Skin of body (tissue), 2 donors: ENCODE measurements around the gene VWA3A. TPM values are rescaled to one million over a fixed set of nuclear protein-coding genes. Genes with fewer than 3 reads are reported as not detected.
"Not testable (repeated sequence)": the region's sequence is repeated elsewhere in the genome, so short reads cannot be mapped to it uniquely, and the experiment has no call there.

Experiments
- DNase-seq: peaks from one replicate; lab custom pipeline; 2025; lab: John Stamatoyannopoulos, UW
- total RNA-seq: library from RNA; depleted of rRNA; stranded (reverse); fragments of >200 nt; gene quantifications from one replicate; pipeline ENCODE4 v1.2.3, GENCODE V29; 2014

The VWA3A gene
- total RNA-seq, 1 donor from 2014 or later: 0.79 TPM

DNA sequence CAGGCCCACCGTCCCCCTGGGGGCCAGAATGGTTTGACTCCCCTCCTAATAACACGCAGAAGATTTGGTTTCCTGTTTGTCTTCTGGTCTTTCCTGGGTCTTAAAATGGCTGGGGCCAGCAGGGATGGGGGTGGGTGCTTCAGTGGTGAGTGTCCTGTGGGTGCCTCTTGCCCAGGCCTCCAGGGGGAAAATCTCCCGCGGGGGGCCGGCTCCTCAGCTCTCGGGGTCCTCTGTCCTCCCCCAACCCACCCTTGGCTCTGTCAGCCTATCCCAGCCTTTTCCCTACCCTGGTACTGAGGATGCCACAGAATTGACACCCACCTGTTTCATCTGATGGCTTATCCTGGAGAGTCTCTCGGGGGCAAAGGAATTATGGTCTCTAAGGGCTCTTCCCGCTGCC is 46.1 kb downstream of the VWA3A start:
- no peak for DNase-seq

DNA sequence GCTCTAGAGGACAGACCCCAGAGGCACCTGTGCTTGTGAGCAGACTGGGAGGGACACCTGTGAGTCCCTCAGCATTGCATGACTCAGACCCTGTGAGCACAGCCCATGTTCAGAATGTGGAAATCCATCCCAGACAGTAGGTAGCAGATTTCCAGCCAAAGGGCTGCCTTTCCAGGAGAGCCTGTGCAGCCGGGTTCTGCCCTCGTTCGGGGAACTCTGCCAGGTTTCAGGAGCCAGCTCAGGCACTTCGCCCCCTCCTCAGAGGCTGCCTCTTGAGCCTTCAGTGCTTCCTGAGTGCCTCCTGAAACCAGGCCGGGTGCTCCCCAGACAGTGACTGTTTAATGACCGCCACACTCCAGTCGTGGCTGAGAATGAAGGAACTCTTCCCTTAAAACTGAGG is 46.7 kb downstream of the VWA3A start:
- no peak for DNase-seq

DNA sequence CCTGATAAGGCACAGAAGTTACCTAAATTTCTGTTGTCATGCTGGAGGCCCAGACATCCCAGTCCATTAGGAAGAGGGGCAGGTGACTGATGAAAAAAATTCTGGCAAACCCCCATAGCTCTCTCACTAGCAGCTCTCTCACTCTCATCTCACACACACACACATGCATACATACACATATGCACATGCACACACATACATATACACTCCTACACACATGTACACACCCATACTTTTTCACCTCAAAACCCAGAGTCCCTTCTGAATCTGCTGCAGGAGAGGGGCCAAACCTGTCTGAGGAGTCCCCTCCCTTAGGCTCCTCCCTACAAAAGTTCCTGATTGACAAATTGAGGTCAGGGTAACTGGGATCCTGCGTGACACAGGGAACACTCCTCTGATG is 47.4 kb downstream of the VWA3A start:
- no peak for DNase-seq

DNA sequence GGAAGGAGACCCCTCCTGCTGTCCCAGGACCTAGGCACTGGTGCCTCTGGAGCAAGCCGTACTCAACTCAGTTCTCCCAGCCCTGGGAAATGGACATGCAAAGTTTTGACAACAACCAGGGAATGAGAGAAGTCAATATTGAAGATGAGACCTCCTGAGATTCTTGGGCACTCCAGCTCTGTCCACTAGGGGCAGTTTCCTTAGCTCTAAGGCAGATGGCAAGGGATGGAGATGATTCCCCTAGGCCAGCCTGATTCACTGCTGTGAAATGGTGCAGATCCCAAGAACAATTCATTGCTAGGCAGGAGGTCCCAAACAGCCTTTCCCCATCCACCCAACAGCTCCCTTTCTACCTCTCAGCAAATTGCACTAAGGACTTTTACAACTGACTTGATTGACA is 49.4 kb downstream of the VWA3A start:
- DNase-seq: no peak

DNA sequence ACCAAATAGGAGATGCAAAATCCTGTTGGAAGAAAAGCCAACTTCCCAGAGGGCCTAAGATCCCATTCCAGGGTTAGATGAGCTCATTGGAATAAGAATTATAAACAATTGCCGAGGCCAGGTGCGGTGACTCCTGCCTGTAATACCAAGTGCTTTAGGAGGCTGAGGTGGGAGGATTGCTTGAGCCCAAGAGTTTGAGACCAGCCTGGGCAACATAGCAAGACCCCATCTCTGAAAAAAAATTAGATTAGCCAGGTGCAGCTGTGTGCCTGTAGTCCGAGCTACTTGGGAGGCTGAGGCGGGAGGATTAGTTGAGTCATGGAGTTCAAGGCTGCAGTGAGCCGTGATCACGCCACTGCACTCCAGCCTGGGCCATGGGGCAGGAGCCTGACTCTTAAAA is 52.2 kb downstream of the VWA3A start:
- no peak for DNase-seq

DNA sequence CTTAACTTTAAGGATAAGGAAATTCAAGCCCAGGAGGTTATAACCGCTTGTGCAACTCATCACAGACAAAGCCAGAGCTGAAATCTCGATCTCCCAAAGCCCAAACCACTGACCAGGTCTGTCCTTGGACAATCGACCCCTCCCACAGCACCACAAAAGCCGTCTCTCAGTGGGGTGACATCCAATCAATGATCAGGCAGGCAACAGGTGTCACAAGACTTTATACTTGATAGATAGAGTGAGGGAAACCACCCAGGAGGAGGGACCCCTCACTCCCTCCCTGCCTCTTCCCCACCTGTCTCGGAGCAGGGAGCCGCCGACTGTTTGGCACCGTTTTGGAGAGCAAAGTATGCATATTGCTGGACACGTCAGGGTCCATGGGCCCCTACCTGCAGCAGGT is 55.5 kb downstream of the VWA3A start:
- no peak for DNase-seq

DNA sequence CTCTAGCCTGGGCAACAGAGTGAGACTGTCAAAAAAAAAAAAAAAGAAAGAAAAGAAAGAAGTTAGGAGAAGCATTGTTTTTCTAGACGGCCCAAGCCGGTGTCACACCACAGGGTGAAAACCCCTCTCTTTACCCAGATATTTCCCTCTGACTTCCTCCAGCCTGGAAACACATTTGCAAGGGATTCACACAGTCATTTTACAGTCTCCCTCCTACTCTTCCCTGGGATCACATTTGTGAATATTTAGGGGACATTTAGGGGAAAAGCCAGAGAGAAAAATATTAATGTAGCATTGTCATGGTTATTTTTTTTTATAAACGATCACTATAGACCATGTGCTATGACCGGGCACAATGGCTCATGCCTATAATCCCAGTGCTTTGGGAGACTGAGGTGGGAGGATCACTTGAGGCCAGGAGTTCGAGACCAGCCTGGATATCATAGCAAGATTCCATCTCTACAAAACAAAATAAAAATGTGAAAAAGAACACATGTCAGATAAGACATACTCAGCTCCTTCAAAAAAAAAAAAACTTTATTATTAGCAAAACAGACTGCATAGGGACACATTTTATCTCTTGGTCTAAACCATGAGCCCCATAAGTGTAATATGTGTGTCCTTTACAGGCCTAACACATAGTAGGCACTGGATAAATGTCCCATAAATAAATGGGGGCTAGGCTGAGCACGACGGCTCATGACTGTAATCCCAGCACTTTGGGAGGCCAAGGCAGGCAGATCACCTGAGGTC is 59.1 kb downstream of the VWA3A start:
- no peak for DNase-seq

DNA sequence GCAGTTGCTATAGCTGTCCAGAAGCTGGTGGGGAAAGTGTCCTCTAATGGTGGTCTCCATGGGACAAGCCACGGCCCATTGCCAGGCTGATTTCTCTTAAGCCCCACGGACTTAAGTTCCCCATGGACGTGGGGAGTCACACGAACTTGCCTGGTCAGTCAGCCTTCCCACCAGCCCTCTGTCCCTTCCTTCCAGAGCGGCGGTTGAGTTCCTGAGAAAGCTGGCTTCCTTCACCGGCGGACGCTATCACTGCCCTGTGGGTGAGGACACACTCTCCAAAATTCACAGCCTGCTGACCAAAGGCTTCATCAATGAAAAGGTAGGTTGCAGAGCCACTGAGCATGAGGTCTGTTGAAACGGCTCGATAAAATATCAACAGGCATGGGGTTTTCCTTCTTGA is 60.0 kb downstream of the VWA3A start:
- DNase-seq: no peak

DNA sequence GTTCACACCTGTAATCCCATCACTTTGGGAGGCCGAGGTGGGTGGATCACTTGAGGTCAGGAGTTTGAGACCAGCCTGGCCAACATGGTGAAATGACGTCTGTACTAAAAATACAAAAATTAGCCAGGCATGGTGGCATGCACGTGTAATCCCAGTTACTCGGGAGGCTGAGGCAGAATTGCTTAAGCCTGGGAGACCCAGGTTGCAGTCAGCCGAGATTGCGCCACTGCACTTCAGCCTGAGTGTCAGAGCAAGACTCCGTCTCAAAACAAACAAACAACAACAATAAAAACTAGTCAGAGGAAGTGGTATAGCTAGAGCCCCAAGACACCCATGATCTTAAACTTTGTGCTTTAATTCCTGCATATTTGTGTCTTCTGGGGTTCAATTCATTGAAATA is 60.7 kb downstream of the VWA3A start:
- not testable (repeated sequence) for DNase-seq

DNA sequence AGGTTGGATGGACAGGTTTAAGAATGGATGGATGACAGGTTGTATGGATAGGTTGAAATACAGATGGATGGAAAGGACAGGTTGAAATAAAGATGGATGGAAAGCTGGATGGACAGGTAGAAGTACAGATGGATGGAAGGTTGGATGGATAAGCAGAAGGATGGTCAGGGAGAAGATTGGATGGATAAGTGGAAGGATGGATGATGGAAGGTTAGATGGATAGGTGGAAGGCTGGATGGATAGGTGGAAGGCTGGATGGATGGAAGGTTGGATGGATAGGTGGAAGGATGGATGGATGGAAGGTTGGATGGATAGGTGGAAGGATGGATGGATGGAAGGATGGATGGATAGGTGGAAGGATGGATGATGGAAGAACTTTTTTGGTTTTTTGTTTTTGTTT is 69.1 kb downstream of the VWA3A start:
- DNase-seq: no peak

DNA sequence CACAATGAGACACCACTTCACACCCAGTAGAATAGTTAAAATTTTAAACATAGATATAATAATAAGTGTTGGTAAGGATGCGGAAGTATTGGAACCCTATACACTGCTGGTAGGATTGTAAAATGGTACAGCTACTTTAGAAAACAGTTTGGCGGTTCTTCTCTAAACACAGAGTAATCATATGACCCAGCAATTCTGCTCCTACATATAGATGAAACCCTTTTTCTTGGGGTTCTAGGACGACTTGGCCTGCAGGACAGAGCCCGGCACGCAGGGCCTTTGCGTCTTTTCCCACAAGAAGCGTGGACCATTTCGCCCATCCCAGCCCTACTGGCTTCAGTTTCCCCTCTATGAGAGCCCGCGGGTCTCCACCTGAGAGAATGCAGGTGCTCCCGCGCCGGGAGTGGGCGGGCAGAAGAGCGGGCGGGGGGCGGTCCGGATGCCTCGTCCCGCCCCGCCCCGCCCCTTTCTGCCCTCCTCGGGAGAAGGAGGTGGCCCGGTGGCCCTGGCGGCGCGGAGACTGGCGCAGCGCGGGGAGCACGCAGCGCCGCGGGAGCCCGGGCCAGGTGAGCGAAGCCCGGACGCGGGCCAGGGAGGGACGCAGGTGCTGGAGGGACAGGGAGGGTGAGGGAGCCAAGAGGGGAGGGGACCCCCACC is 69.8 kb downstream of the VWA3A start, which contains the start of gene SDR42E2:
Gene SDR42E2, plus strand, starts transcription at position 508 of the 657 bp plus-strand sequence. CDS start 3,077 bp downstream, outside the sequence.
- DNase-seq: no peak

DNA sequence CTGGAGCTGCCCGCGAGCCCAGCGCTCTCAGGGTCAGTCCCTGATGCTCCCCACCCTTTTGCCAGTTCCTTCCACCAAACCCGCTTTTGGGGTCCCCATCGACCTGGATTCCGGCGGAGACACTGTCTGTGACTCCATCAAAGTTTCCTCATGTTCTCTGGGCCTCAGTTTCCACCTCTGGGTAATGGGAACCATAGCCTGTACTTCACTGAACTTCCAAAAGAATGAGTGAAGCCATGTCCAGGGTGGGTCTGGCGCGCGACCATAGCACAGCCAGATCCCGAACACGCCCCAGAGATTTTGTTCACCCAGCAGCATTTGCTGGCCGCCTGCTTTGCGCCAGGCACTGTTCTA is 70.3 kb downstream of the VWA3A start:
- DNase-seq: no peak

DNA sequence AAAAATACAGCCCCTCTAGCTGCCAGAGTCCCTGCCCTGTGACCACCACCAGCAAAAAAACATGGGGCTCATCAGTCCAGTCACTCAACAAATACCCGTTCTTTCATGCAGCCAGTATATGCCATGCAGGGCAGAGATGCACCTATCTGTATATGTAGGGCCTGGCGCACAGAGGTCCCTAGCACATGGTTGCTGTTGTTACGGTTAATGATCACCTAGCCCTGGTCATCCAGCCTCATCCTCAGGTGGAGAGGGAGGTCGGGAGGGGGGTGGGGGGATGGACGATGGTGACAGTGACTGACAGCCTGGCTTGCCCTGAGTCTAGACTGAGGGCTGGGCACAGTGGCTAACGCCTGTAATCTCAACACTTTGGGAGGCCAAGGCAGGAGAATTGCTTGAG is 71.5 kb downstream of the VWA3A start:
- DNase-seq: no peak

DNA sequence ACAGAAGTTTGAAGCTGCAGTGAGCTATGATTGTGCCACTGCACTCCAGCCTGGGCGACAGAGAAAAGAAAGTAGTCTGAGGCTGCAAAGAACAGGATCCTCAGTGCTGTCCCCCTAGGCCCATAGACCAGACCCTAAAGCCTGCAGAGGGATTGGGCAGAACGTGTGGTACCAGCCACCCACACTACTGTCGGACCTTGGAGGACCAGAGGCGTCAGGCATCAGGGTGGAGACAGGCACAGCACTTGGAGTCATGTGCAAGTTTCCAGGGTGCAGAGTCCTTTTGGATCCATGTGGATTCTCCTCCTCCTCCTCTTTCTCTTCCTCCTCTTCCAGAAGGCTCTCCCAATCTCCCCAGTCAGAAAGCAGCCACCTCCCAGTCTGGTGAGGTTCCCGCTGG is 72.1 kb downstream of the VWA3A start:
- DNase-seq: no peak

DNA sequence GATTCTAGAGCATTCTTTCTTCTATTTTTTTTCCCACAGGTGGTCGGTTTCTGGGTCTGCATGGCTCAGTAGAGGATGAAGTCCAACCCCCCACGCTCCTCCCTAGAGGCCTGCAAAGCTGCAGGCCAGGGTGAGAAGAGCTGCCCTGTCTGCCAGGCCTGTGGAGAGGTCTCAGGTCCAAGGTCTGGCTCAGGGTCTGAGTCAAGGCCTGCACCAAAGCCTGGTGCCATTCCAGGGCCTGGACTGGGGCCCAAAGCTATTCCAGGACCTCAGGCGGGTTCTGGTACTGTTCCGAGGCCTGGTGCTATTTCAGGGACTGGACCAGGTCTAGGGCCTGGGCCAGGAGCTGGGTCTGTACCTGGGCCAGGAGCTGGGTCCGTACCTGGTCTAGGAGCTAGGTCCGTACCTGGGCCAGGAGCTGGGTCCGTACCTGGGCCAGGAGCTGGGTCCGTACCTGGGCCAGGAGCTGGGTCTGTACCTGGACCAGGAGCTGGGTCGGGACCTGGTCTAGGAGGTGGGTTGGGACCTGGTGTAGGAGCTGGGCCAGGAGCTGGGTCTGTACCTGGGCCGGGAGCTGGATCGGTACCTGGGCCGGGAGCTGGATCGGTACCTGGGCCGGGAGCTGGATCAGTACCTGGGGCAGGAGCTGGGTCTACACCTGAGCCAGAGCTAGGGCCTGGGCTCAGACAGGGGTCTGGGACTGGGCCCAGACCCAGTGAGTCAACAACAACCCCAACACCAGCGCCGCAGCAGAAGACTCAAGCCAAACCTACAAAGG is 73.4 kb downstream of the VWA3A start:
- no peak for DNase-seq

DNA sequence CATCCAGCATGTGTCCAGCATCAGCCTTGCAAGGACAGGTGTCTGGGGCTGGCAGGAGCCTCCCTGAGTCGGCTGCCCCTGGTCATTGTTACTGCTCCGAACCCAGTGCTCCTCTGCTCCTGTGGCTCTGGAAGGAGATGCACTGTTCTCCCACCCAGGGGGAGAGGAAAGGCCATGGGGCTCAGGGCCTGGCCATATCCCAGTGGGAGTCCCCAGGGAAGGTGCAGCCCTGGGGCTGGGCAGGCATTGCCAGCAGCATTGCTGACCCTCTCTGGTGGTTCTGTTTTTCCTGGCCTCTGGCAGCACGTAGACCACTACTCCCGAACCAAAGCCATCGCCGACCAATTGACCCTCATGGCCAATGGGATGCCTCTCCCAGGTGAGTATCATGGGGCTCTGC is 79.6 kb downstream of the VWA3A start:
- DNase-seq: no peak

DNA sequence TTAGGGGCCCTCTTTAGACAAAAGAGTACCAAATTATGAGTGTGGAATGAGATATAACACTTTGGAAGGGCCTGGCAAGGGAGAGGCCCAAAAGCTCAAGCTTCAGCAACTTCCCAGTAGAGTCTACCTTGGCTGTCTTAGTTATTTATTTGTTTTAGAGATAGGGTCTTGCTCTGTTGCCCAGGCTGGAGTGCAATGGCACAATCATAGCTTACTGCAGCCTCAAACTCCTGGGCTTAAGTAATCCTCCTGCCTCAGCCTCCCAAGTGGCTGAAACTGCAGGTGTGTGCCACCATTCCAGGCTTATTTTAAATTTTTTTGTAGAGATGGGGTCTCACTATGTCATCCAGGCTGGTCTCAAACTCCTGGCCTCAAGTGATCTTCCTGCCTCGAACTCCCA is 80.3 kb downstream of the VWA3A start:
- DNase-seq: not testable (repeated sequence)

DNA sequence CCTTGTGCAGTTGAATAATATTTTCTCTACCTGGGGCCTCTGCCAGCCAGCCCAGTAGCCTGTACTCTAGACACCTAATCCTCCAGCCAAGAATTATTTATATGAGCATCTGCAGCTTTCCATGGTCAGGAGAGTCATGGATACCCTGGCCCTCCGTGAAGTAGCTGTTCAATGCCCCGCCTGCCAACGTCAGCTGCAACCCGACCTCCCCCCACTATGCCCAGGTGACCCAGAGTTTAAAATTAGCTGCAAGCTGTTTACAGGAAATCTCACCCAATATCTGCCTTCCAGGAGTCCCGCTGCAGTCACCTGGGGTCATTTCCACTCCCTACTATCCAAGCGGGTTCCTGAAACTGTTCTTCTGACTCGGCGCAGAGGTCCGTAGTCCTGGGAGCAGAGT is 82.3 kb downstream of the VWA3A start:
- DNase-seq: no peak

DNA sequence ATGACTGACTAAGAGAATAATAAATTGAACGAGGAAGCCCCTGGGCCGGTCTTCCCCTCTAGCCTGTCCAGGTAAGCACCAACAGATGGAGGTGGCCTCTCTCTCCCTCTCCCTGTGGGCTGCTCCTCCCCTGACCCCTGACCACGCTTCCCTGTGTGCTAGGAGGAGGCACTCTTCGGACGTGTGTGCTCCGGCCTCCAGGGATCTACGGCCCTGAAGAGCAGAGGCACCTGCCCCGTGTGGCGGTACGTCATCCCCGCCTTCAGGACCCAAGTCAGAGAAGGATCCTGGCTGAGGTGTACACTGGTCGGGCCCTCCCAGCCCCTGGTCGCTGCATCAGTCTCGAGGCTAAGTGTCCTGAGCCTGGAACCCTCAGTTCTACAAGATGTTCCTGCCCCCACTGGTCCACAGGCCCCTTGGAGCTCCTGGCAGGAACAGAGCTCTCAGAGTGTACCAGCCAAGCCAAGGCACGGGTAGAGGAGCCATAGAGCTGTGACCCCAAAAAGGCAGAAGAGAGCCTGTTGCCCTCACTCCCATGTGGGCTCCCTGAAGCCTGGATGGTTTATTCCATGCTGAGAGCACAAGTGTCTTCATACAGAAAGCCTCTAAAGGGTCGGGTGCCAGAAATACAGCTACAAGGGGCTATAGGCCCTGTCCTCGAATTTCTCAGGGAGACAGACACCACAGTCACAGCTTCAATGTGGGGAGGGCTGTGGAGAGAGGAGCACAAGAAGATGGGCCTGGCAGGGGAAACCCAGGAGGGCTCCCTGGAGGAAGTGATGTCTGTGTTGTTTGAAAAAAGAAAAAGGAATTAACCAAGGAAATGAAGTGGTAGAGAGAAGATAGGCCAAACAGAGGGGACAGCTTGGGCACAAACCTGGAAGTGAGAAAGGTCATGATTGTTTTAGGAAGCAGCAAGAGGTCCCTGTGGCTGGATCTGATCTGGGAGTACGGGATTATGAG is 85.9 kb downstream of the VWA3A start:
- no peak for DNase-seq

DNA sequence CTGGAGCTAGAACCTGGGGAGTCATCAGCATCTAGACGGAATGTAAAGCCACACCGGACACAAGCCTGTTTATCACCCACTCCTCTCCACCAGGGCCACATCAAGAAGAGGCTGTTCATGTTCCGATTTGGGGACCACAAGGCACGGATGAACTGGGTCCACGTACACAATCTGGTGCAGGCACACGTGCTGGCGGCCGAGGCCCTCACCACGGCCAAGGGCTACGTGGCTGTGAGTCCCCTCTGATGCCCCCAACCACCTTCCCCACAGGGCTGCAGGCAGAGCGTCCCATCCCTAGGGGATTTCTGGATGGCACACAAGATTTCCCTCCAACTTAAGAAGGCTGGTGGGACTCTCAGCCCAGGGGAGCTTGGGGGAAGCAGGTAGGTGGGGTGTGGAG is 89.1 kb downstream of the VWA3A start:
- no peak for DNase-seq

DNA sequence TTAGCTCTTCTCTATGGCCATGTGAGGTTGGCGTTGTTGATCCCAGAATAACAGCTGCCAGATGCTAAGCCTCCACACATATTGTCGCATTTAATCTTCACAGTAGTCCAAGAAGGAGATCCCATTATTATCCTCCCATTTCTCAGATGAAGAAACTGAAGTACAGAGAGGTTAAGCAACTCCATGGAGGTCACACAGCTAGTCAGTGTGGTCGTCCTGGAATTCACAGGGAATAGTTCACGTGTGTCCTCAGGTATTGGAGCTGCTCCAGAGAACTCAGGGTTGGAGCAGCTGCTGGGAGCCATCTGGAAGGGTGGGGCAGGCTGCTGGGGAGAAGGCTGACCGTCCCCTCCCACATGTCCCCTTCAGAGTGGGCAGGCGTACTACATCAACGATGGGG is 89.5 kb downstream of the VWA3A start:
- no peak for DNase-seq
